Stimulated activated naive CD4-positive, alpha-beta T cell treated with Interleukin-2 at 50 U/mL for 16 hours (primary cell): ENCODE results near the gene CST5.
A peak's percentile ranks its signal among the peaks of the same experiment; 100 is the strongest.
"Not testable (repeated sequence)": the region's sequence is repeated elsewhere in the genome, so short reads cannot be mapped to it uniquely, and the experiment has no call there.

ENCODE experiments used
- DNase-seq: peaks from one replicate; lab custom pipeline; 2025; lab: John Stamatoyannopoulos, UW

Gene CST5

GRCh38 chr20:23879328-23879798 lies at the start of gene CST5:
Gene CST5 (minus strand): TSS chr20:23879748. CDS start chr20:23879676, 72 bp downstream.
- DNase-seq: no peak

- DNase-seq: peak; percentile 5
Measured at GRCh38 chr20:23928788-23929187, 49.2 kb upstream of the CST5 start.

- no peak for DNase-seq
Measured at GRCh38 chr20:23928353-23928752, 48.8 kb upstream of the CST5 start.

GRCh38 chr20:23926944-23927872 lies 47.7 kb upstream of the CST5 start:
- DNase-seq: no peak

- no peak for DNase-seq
Measured at GRCh38 chr20:23926526-23926880, 47.0 kb upstream of the CST5 start.

- DNase-seq: no peak
Measured at GRCh38 chr20:23925789-23926525, 46.4 kb upstream of the CST5 start.

GRCh38 chr20:23924751-23925150 lies 45.2 kb upstream of the CST5 start:
- DNase-seq: no peak

- no peak for DNase-seq
Measured at GRCh38 chr20:23923891-23924435, 44.4 kb upstream of the CST5 start.

GRCh38 chr20:23923311-23923710 lies 43.8 kb upstream of the CST5 start:
- no peak for DNase-seq

- no peak for DNase-seq
Measured at GRCh38 chr20:23920408-23921325, 41.1 kb upstream of the CST5 start.

GRCh38 chr20:23918896-23919295 lies 39.3 kb upstream of the CST5 start:
- no peak for DNase-seq

GRCh38 chr20:23918101-23918862 lies 38.7 kb upstream of the CST5 start:
- DNase-seq: no peak

GRCh38 chr20:23917024-23917725 lies 37.6 kb upstream of the CST5 start:
- DNase-seq: no peak

- no peak for DNase-seq
Measured at GRCh38 chr20:23915844-23916243, 36.3 kb upstream of the CST5 start.

GRCh38 chr20:23914469-23914868 lies 34.9 kb upstream of the CST5 start:
- not testable (repeated sequence) for DNase-seq

- DNase-seq: no peak
Measured at GRCh38 chr20:23910210-23910609, 30.7 kb upstream of the CST5 start.

GRCh38 chr20:23909390-23909789 lies 29.8 kb upstream of the CST5 start:
- DNase-seq: no peak

- DNase-seq: no peak
Measured at GRCh38 chr20:23907579-23907978, 28.0 kb upstream of the CST5 start.

- DNase-seq: not testable (repeated sequence)
Measured at GRCh38 chr20:23902396-23902795, 22.8 kb upstream of the CST5 start.

GRCh38 chr20:23890867-23891266 lies 11.3 kb upstream of the CST5 start:
- DNase-seq: not testable (repeated sequence)
